HepG2 (cell line): Measurements from ENCODE around the gene ARF6. TPM values are rescaled to one million over a fixed set of nuclear protein-coding genes. Genes with fewer than 3 reads are reported as not detected.

Experiments
- FOSL2 ChIP-seq: sonication (generic); formaldehyde crosslinking; IDR thresholded peaks from 2 replicates; pipeline ENCODE4 v1.4.0; 2020; ENCODE audit warnings: missing genetic modification reagents
- HOXA9 ChIP-seq: sonication (generic); formaldehyde crosslinking; IDR thresholded peaks from 2 replicates; pipeline ENCODE4 v1.8.1; 2022; ENCODE audit warnings: missing genetic modification reagents, mild to moderate bottlenecking, moderate library complexity, borderline replicate concordance
- ISX ChIP-seq: sonication (generic); formaldehyde crosslinking; conservative IDR thresholded peaks from 2 replicates; pipeline ENCODE4 v1.5.0; 2020; ENCODE audit warnings: missing genetic modification reagents
- NFIB ChIP-seq: sonication (generic); formaldehyde crosslinking; IDR thresholded peaks from 2 replicates; pipeline ENCODE4 v1.9.0; 2021; ENCODE audit warnings: missing genetic modification reagents, mild to moderate bottlenecking, borderline replicate concordance
- NONO ChIP-seq, 2 experiments: fragments of 450-650 bp in 1 of 2; sonication (generic) in 1 of 2; formaldehyde crosslinking in 1 of 2; IDR thresholded peaks in 1 of 2; conservative IDR thresholded peaks in 1 of 2; 2 replicates each; pipeline versions ENCODE4 v1.6.1 to v1.8.0; 2017 to 2022; ENCODE audit warnings: mild to moderate bottlenecking in 1 of 2, missing genetic modification reagents in 1 of 2, moderate library complexity in 1 of 2
- PPARG ChIP-seq: conservative IDR thresholded peaks from 2 replicates; pipeline ENCODE4 v1.6.1; 2016; ENCODE audit warnings: missing biosample characterization, missing genetic modification reagents
- RXRA ChIP-seq: sonication (generic); formaldehyde crosslinking; IDR thresholded peaks from 2 replicates; pipeline ENCODE4 v1.5.1; 2020; ENCODE audit warnings: missing genetic modification reagents
- SIN3B ChIP-seq: fragments of 150-350 bp; IDR thresholded peaks from 2 replicates; pipeline ENCODE4 v1.6.1; 2014; ENCODE audit warnings: low read length
- TBX2 ChIP-seq: sonication (generic); formaldehyde crosslinking; IDR thresholded peaks from 2 replicates; pipeline ENCODE4 v1.5.0; 2020; ENCODE audit warnings: missing genetic modification reagents, mild to moderate bottlenecking, borderline replicate concordance
- ZNF20 ChIP-seq: sonication (generic); formaldehyde crosslinking; IDR thresholded peaks from 2 replicates; pipeline ENCODE4 v1.4.0; 2020; ENCODE audit warnings: mild to moderate bottlenecking, moderate library complexity, missing genetic modification reagents
- ZNF337 ChIP-seq: sonication (generic); formaldehyde crosslinking; IDR thresholded peaks from 2 replicates; pipeline ENCODE4 v1.5.1; 2020; ENCODE audit warnings: missing genetic modification reagents, low read depth, mild to moderate bottlenecking, borderline replicate concordance
- ZNF484 ChIP-seq: sonication (generic); formaldehyde crosslinking; IDR thresholded peaks from 2 replicates; pipeline ENCODE4 v1.5.1; 2020; ENCODE audit warnings: mild to moderate bottlenecking, low read depth, missing genetic modification reagents, borderline replicate concordance
- ZNF530 ChIP-seq: sonication (generic); formaldehyde crosslinking; IDR thresholded peaks from 2 replicates; pipeline ENCODE4 v1.5.0; 2020; ENCODE audit warnings: low read depth, mild to moderate bottlenecking, missing genetic modification reagents
- ZNF543 ChIP-seq: sonication (generic); formaldehyde crosslinking; IDR thresholded peaks from 2 replicates; pipeline ENCODE4 v1.4.0; 2020; ENCODE audit warnings: mild to moderate bottlenecking, missing genetic modification reagents
- ZNF616 ChIP-seq: sonication (generic); formaldehyde crosslinking; IDR thresholded peaks from 2 replicates; pipeline ENCODE4 v1.5.0; 2020; ENCODE audit warnings: low read depth, mild to moderate bottlenecking, missing genetic modification reagents
- ZNF644 ChIP-seq: IDR thresholded peaks from 2 replicates; pipeline ENCODE4 v1.6.1; 2016; ENCODE audit warnings: low read depth
- ZNF709 ChIP-seq: sonication (generic); formaldehyde crosslinking; IDR thresholded peaks from 2 replicates; pipeline ENCODE4 v1.5.0; 2020; ENCODE audit warnings: mild to moderate bottlenecking, missing genetic modification reagents
- polyA plus RNA-seq, 8 experiments: library from polyadenylated mRNA; depleted of rRNA in 3 of 8; stranded (reverse) in 7 of 8; unstranded in 1 of 8; fragments of >200 nt; fragmentation: Illumina TruSeq in 4 of 8; extraction: Trizol in 4 of 8; gene quantifications; 2 replicates each; pipeline versions ENCODE4 v1.2.1 to v1.2.3, GENCODE V29; 2011 to 2016; ENCODE audit warnings: low read depth in 4 of 8, missing spikeins in 1 of 8, mixed read lengths in 1 of 8; ENCODE audit not compliant: insufficient read depth in 1 of 8
- total RNA-seq, 5 experiments: library from RNA; depleted of rRNA; stranded (reverse); fragments of >200 nt; fragmentation: Illumina TruSeq; extraction: Trizol; gene quantifications; 2 replicates each; pipeline ENCODE4 v1.2.3, GENCODE V29; 2016; ENCODE audit warnings: low read depth in 1 of 5
- TF ChIP-seq, protein P1 (sequence below): IDR thresholded peaks from 2 replicates; pipeline ENCODE4 v1.6.1; 2016
- TF ChIP-seq, protein P2 (sequence below): sonication (generic); formaldehyde crosslinking; IDR thresholded peaks from 2 replicates; pipeline ENCODE4 v1.5.0; 2020; ENCODE audit warnings: missing genetic modification reagents, mild to moderate bottlenecking, borderline replicate concordance
- TF ChIP-seq, protein P3 (sequence below): sonication (generic); formaldehyde crosslinking; IDR thresholded peaks from 2 replicates; pipeline ENCODE4 v1.5.0; 2020; ENCODE audit warnings: missing genetic modification reagents
- TF ChIP-seq, protein P4 (sequence below): sonication (generic); formaldehyde crosslinking; IDR thresholded peaks from 2 replicates; pipeline ENCODE4 v1.5.0; 2020; ENCODE audit warnings: mild to moderate bottlenecking, missing genetic modification reagents, borderline replicate concordance

Gene ARF6
- total and polyA plus RNA-seq, 2 of the 13 experiments (the other 11 are each of a cell fraction or from before 2014, with no cell fraction given): 12.7 to 31.9 TPM

DNA sequence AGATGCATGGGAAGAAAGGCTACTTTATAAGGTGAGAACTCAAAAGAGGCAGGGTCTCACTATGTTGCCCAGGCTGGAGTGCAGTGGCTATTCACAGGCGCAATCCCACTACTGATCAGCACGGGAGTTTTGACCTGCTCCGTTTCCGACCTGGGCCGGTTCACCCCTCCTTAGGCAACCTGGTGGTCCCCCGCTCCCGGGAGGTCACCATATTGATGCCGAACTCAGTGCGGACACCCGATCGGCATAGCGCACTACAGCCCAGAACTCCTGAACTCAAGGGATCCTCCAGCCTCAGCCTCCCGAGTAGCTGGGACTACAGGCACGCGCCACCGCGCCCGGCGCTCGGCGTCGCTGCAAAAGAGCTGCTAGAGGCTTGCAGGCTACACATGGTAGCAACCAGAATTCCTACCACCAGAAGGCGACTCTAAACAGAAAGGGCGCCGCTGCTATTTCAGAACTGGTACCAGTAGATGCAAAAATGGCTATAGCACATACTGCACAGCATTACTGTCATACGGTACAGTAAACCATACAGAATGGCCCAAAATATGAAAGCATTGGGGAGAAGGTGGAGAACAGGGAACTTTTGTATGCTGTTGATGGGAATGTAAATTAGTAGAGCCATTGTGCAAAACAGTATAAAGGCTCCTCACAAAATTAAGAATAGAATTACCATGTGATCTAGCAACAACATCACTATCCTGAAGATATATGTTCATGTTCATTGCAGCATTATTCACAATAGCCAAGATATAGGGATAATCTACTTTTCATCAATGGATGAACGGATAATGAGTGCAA, 39.1 kb upstream of the ARF6 start (continued):
- TF ChIP-seq NONO (IDR thresholded peaks at IDR 0.05) (no peak), NONO (CRISPR knock-in tag; conservative IDR thresholded peaks at IDR 0.05) (no peak), NFIB (no peak), ZNF543 (CRISPR knock-in tag) (no peak; the same call in 1 of the 2 replicates), PPARG (CRISPR knock-in tag) (peak; percentile 52; the same call in 1 of the 2 replicates), ZNF484 (CRISPR knock-in tag) (no peak), RXRA (peak; percentile 49; the same call in 1 of the 2 replicates), ZNF337 (CRISPR knock-in tag) (no peak), ZNF20 (CRISPR knock-in tag) (no peak), ZNF530 (CRISPR knock-in tag) (no peak), ZNF644 (CRISPR knock-in tag) (no peak; the same call in 1 of the 2 replicates), ZNF616 (CRISPR knock-in tag) (no peak), SIN3B (no peak), FOSL2 (CRISPR knock-in tag) (0 out of 2 replicates have a peak, but pooled peaks have one; percentile 28), ZNF709 (no peak), HOXA9 (CRISPR knock-in tag) (no peak), ISX (CRISPR knock-in tag) (no peak), TBX2 (CRISPR knock-in tag) (peak; percentile 55; the same call in 1 of the 2 replicates)
- TF ChIP-seq, protein P1, sequence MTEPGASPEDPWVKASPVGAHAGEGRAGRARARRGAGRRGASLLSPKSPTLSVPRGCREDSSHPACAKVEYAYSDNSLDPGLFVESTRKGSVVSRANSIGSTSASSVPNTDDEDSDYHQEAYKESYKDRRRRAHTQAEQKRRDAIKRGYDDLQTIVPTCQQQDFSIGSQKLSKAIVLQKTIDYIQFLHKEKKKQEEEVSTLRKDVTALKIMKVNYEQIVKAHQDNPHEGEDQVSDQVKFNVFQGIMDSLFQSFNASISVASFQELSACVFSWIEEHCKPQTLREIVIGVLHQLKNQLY (CRISPR knock-in tag): no peak
- TF ChIP-seq, protein P2, sequence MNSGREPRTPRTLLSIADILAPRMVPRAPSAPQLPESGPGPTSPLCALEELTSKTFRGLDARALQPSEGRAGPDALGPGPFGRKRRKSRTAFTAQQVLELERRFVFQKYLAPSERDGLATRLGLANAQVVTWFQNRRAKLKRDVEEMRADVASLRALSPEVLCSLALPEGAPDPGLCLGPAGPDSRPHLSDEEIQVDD (CRISPR knock-in tag): no peak
- TF ChIP-seq, protein P3, sequence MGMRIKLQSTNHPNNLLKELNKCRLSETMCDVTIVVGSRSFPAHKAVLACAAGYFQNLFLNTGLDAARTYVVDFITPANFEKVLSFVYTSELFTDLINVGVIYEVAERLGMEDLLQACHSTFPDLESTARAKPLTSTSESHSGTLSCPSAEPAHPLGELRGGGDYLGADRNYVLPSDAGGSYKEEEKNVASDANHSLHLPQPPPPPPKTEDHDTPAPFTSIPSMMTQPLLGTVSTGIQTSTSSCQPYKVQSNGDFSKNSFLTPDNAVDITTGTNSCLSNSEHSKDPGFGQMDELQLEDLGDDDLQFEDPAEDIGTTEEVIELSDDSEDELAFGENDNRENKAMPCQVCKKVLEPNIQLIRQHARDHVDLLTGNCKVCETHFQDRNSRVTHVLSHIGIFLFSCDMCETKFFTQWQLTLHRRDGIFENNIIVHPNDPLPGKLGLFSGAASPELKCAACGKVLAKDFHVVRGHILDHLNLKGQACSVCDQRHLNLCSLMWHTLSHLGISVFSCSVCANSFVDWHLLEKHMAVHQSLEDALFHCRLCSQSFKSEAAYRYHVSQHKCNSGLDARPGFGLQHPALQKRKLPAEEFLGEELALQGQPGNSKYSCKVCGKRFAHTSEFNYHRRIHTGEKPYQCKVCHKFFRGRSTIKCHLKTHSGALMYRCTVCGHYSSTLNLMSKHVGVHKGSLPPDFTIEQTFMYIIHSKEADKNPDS (CRISPR knock-in tag): no peak
- TF ChIP-seq, protein P4, sequence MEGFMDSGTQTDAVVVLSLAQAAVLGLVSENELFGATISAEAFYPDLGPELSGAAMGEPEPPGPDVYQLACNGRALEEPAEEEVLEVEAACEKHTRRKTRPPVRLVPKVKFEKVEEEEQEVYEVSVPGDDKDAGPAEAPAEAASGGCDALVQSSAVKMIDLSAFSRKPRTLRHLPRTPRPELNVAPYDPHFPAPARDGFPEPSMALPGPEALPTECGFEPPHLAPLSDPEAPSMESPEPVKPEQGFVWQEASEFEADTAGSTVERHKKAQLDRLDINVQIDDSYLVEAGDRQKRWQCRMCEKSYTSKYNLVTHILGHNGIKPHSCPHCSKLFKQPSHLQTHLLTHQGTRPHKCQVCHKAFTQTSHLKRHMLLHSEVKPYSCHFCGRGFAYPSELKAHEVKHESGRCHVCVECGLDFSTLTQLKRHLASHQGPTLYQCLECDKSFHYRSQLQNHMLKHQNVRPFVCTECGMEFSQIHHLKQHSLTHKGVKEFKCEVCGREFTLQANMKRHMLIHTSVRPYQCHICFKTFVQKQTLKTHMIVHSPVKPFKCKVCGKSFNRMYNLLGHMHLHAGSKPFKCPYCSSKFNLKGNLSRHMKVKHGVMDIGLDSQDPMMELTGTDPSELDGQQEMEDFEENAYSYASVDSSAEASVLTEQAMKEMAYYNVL: no peak
